Measurements from ENCODE around the gene CHN1. TPM values are rescaled to one million over a fixed set of nuclear protein-coding genes. Genes with fewer than 3 reads are reported as not detected.

CHN1 gene
- total RNA-seq, 1 experiment from 2014 or later: 0.41 TPM

DNA sequence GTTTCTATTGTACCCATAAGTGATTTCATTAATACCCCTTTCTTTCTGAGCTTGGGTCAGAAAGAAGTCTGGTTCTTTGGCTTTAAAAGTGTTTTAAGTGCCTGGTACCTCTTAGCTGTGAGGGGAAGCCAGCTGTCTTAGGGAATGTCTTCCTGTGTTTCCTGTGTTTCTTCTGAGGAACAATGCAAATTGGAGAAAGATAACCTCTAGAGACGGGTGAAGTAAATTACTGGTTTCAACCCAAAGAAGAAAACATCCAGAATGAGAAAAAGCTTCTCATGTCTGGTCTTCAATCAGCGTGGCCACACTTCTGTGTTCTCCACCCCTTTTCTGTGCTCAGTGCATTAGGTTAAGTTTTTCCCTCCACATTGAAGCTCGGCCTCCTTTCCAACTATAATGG is 10.2 kb upstream of the CHN1 start:
- Histone ChIP-seq H3K4me3 (ENCODE audit: low read depth, low read length) (no peak overlapping the region), H3K27me3 (replicated peaks; ENCODE audit: control insufficient read depth, insufficient read depth, low read length) (no peaks in the 10 kb centered on the region), H3K36me3 (ENCODE audit: control insufficient read depth, insufficient read depth, low read length) (no peaks in the 10 kb centered on the region), H3K4me1 (peaks cover 8% of the 10 kb centered on the region), H3K9me3 (peaks cover 7% of the 10 kb centered on the region; the same call in 1 of the 2 replicates)
- ChIA-PET POLR2A (no interaction called here), CTCF (no interaction called here)
- Mint-ChIP-seq H3K36me3 (ENCODE audit: insufficient read depth, unreplicated experiment) (no peaks in the 10 kb centered on the region), H3K27me3 (ENCODE audit: insufficient read depth, unreplicated experiment) (peaks cover 6% of the 10 kb centered on the region), H3K4me3 (ENCODE audit: unreplicated experiment) (no peak overlapping the region), H3K4me1 (ENCODE audit: low read depth, unreplicated experiment) (peaks cover 7% of the 10 kb centered on the region), H3K27ac (ENCODE audit: unreplicated experiment) (no peak overlapping the region), H3K9me3 (ENCODE audit: unreplicated experiment) (no peaks in the 10 kb centered on the region)
- DNase-seq: no peak
- no TSS peak for BruUV-seq (replicated peaks)
- intact Hi-C loops (cut with micrococcal nuclease; ENCODE audit: unreplicated experiment): no loop called here
- TF ChIP-seq, protein P1, sequence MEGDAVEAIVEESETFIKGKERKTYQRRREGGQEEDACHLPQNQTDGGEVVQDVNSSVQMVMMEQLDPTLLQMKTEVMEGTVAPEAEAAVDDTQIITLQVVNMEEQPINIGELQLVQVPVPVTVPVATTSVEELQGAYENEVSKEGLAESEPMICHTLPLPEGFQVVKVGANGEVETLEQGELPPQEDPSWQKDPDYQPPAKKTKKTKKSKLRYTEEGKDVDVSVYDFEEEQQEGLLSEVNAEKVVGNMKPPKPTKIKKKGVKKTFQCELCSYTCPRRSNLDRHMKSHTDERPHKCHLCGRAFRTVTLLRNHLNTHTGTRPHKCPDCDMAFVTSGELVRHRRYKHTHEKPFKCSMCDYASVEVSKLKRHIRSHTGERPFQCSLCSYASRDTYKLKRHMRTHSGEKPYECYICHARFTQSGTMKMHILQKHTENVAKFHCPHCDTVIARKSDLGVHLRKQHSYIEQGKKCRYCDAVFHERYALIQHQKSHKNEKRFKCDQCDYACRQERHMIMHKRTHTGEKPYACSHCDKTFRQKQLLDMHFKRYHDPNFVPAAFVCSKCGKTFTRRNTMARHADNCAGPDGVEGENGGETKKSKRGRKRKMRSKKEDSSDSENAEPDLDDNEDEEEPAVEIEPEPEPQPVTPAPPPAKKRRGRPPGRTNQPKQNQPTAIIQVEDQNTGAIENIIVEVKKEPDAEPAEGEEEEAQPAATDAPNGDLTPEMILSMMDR (IDR thresholded peaks at IDR 0.05; ENCODE audit: insufficient read depth in 1 of 2, low read depth in 1 of 2, low read length in 1 of 2, severe bottlenecking in 1 of 2, unreplicated experiment in 1 of 2): no peak

DNA sequence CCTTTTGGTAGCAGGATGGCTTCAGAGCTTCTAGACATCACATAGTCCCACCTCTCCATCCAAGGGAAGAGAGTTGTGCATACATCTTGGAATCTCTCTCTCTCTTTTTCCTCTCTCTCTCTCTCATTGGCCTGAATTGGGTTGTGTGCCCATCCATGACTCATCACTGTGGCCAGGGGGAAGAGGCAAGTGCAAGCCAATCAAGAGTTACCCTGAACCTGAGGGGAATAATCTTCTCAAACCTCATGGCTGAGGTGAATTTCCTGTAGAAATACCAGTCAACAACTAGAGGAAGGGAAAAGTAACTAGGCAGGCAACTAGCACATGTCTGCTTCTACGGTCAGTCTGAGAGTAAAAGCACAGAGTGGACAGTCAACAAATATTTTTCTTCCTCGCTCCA is 7.3 kb upstream of the CHN1 start:
- no peak overlapping the region for H3K4me3 Mint-ChIP-seq (ENCODE audit: unreplicated experiment)
- no peak overlapping the region for H3K27ac Mint-ChIP-seq (ENCODE audit: unreplicated experiment)
- no peak for DNase-seq
- H3K4me3 ChIP-seq (ENCODE audit: low read depth, low read length): no peak overlapping the region
- H3K27me3 ChIP-seq (replicated peaks; ENCODE audit: control insufficient read depth, insufficient read depth, low read length): no peaks in the 10 kb centered on the region
- no peaks in the 10 kb centered on the region for H3K9me3 Mint-ChIP-seq (ENCODE audit: unreplicated experiment)
- H3K36me3 Mint-ChIP-seq (ENCODE audit: insufficient read depth, unreplicated experiment): no peaks in the 10 kb centered on the region
- ChIA-PET POLR2A (no interaction called here), CTCF (no interaction called here)
- peaks cover 14% of the 10 kb centered on the region for H3K27me3 Mint-ChIP-seq (ENCODE audit: insufficient read depth, unreplicated experiment)
- no peaks in the 10 kb centered on the region for H3K36me3 ChIP-seq (ENCODE audit: control insufficient read depth, insufficient read depth, low read length)
- BruUV-seq (replicated peaks): no TSS peak
- intact Hi-C loops (cut with micrococcal nuclease; ENCODE audit: unreplicated experiment): no loop called here
- no peaks in the 10 kb centered on the region for H3K4me1 Mint-ChIP-seq (ENCODE audit: low read depth, unreplicated experiment)
- H3K4me1 ChIP-seq: no peaks in the 10 kb centered on the region
- TF ChIP-seq, protein P1 (IDR thresholded peaks at IDR 0.05; ENCODE audit: insufficient read depth in 1 of 2, low read depth in 1 of 2, low read length in 1 of 2, severe bottlenecking in 1 of 2, unreplicated experiment in 1 of 2): no peak
- H3K9me3 ChIP-seq: peaks cover 7% of the 10 kb centered on the region; the same call in 1 of the 2 replicates

DNA sequence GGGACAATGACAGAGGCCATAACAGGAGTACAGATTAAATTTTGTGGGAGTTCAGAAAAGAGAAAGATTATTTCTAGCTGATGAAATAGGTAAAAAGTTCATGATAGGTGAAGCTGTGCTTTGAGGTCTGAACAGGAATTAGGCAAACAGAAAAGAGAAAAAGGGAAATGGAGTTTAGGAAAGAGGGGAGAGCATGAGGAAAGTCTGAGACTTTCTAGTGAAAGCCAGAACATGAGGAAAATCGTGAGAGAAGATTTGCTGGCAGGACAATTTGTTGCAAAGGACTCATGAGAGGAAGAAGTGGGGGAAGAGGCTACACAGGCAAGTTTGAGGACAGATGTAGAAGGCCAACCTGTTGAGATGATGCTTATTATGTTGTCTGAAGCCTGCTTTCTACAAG is 6.3 kb upstream of the CHN1 start:
- POLR2A ChIA-PET: no interaction called here
- no peak for DNase-seq
- CTCF ChIA-PET: no interaction called here
- Mint-ChIP-seq H3K36me3 (ENCODE audit: insufficient read depth, unreplicated experiment) (no peaks in the 10 kb centered on the region), H3K27ac (ENCODE audit: unreplicated experiment) (no peak overlapping the region), H3K27me3 (ENCODE audit: insufficient read depth, unreplicated experiment) (peaks cover 18% of the 10 kb centered on the region), H3K4me3 (ENCODE audit: unreplicated experiment) (no peak overlapping the region), H3K4me1 (ENCODE audit: low read depth, unreplicated experiment) (no peaks in the 10 kb centered on the region), H3K9me3 (ENCODE audit: unreplicated experiment) (no peaks in the 10 kb centered on the region)
- Histone ChIP-seq H3K4me3 (ENCODE audit: low read depth, low read length) (no peak overlapping the region), H3K36me3 (ENCODE audit: control insufficient read depth, insufficient read depth, low read length) (no peaks in the 10 kb centered on the region), H3K27me3 (replicated peaks; ENCODE audit: control insufficient read depth, insufficient read depth, low read length) (no peaks in the 10 kb centered on the region), H3K9me3 (peaks cover 7% of the 10 kb centered on the region; the same call in 1 of the 2 replicates), H3K4me1 (no peaks in the 10 kb centered on the region)
- intact Hi-C loops (cut with micrococcal nuclease; ENCODE audit: unreplicated experiment): no loop called here
- no TSS peak for BruUV-seq (replicated peaks)
- TF ChIP-seq, protein P1 (IDR thresholded peaks at IDR 0.05; ENCODE audit: insufficient read depth in 1 of 2, low read depth in 1 of 2, low read length in 1 of 2, severe bottlenecking in 1 of 2, unreplicated experiment in 1 of 2): no peak
